Stimulated activated naive B cell treated with anti-CD40 and anti-IgM and Interleukin-4, amounts not matched to agents 10 μg/mL and 1 μg/mL and 100 μg/mL, for 72 hours (primary cell): ENCODE data around the gene GALNT13.

ENCODE experiments used
- ATAC-seq, 2 donors: fragments of 150-1000 bp; cut with Tn5 transposase; replicated peaks; 2 replicates each; pipeline ENCODE4 v1.10.0; 2021; ENCODE audit warnings: moderate library complexity in 1 of 2
- DNase-seq: peaks from one replicate; pipeline ENCODE4 v3.0.0; 2021
- H3K27ac Mint-ChIP-seq: one replicate; pipeline ENCODE4 v1.8.0; 2022; ENCODE audit warnings: mild to moderate bottlenecking, mixed read lengths
- H3K27me3 Mint-ChIP-seq, 2 donors: one replicate each; pipeline ENCODE4 v1.8.0; 2022; ENCODE audit warnings: mixed read lengths in 2 of 2
- H3K36me3 Mint-ChIP-seq, 2 donors: one replicate each; pipeline ENCODE4 v1.8.0; 2022; ENCODE audit warnings: mixed read lengths in 2 of 2, mild to moderate bottlenecking in 1 of 2
- H3K4me1 Mint-ChIP-seq, 2 donors: one replicate each; pipeline ENCODE4 v1.8.0; 2022; ENCODE audit warnings: mixed read lengths in 2 of 2, mild to moderate bottlenecking in 1 of 2
- H3K4me3 Mint-ChIP-seq, 2 donors: one replicate each; pipeline ENCODE4 v1.8.0; 2022; ENCODE audit warnings: mild to moderate bottlenecking in 2 of 2, mixed read lengths in 2 of 2, moderate library complexity in 1 of 2
- H3K9me3 Mint-ChIP-seq, 2 donors: one replicate each; pipeline ENCODE4 v1.8.0; 2022; ENCODE audit warnings: mixed read lengths in 2 of 2, mild to moderate bottlenecking in 1 of 2

GALNT13 gene

DNA sequence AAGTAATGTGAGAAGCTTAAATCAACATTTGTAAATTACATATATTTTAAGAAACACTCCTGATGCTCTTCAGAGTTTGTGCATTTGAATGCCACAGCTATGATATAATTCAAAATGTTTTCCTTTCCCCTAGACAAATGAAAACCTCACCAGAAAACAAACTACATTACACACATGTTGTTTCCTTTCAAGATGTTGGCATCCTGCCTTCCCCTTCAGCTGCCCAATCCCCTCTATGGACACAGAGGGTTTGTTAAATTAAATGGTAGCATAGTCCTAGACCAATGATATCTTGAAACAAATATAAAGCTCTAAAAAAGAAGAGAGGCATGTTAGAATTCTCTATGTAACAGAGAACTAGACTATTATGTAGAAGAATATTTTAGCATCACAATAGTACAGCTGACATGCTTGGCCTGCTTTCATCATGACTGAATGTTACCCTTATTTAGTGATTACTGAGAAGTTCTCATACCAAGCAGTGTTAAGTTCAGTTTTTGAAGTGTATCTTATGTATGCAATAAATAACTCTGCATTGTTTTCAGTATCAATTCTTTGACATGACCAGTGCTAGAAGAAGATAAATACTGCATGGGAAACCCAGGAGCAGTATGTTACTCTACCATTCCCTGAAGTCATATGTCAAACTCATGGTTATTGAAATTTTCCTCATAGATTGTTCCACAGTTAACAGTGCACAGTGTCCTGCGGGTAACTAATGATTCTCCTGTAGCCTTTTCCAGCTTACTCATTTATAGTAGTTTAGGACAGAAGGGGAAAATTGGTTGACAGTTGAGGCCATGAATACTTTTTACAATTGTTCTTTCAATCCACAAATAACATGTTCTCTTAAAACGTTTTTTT, 510.4 kb downstream of the GALNT13 start:
- no peaks in the 10 kb centered on the region for H3K36me3 Mint-ChIP-seq
- no peak overlapping the region for H3K4me3 Mint-ChIP-seq
- no peak for DNase-seq
- peaks cover 0 to 7% of the 10 kb centered on the region in 2 donors for H3K4me1 Mint-ChIP-seq
- no peaks in the 10 kb centered on the region for H3K27me3 Mint-ChIP-seq
- H3K27ac Mint-ChIP-seq, result no peak overlapping the region
- ATAC-seq, result no peak
- no peaks in the 10 kb centered on the region for H3K9me3 Mint-ChIP-seq

DNA sequence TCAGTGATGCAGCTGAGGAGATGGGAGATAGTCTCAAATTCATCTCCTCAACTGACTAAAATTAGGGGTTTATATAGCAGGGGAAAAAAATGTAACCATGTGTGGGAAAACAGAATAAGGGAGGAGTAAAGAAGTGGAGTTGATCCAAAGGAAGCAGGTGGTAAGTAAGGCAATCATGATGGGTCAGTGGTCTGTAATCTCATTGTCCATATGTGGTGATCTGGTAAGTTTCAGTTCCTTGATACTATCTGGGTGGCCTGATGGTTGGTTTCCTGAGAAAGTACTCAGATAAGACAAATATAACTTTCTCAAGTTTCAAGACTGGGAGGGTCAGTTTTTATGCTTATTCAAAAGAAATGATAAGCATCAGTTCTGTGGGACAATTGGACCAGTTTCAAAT, 514.5 kb downstream of the GALNT13 start:
- Mint-ChIP-seq H3K4me3 (no peak overlapping the region), H3K27me3 (no peaks in the 10 kb centered on the region), H3K27ac (no peak overlapping the region), H3K36me3 (no peaks in the 10 kb centered on the region), H3K9me3 (peaks cover 4 to 11% of the 10 kb centered on the region in 2 donors), H3K4me1 (peaks cover 0 to 12% of the 10 kb centered on the region in 2 donors)
- ATAC-seq, result no peak
- DNase-seq, result no peak

DNA sequence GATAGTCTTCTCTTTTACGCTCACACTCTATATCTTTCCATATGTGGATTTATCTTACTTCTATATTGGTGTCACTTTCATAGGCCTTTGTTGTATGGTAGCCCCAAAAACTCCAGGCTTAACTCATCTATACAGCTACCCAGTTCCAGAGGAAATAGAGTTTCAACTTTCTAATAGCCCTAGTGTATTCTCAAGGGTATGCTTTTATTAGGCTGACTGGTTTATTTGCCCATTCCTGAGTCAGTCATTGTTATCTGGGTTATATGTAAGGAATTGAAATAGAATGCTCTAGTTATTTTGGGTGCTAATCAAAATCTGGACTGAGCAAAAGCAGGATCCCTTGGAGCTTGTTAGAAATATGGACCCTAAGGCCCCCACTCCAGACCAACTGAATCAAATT, 519.3 kb downstream of the GALNT13 start:
- peaks cover 4 to 11% of the 10 kb centered on the region in 2 donors for H3K9me3 Mint-ChIP-seq
- ATAC-seq, result no peak
- no peak overlapping the region for H3K4me3 Mint-ChIP-seq
- no peaks in the 10 kb centered on the region for H3K27me3 Mint-ChIP-seq
- H3K4me1 Mint-ChIP-seq, result peaks cover 4 to 23% of the 10 kb centered on the region in 2 donors
- H3K36me3 Mint-ChIP-seq, result no peaks in the 10 kb centered on the region
- no peak overlapping the region for H3K27ac Mint-ChIP-seq
- no peak for DNase-seq

GRCh38 chr2:154392256-154392655, 520.5 kb downstream of the GALNT13 start:
- H3K36me3 Mint-ChIP-seq, result no peaks in the 10 kb centered on the region
- H3K27me3 Mint-ChIP-seq, result no peaks in the 10 kb centered on the region
- no peak overlapping the region for H3K27ac Mint-ChIP-seq
- H3K4me3 Mint-ChIP-seq, result no peak overlapping the region
- H3K4me1 Mint-ChIP-seq, result peaks cover 4 to 19% of the 10 kb centered on the region in 2 donors
- peaks cover 4 to 11% of the 10 kb centered on the region in 2 donors for H3K9me3 Mint-ChIP-seq
- ATAC-seq (peak; percentile 69 to 74), DNase-seq (no peak)

- H3K27me3 Mint-ChIP-seq, result no peaks in the 10 kb centered on the region
- peaks cover 4 to 17% of the 10 kb centered on the region in 2 donors for H3K4me1 Mint-ChIP-seq
- H3K27ac Mint-ChIP-seq, result no peak overlapping the region
- no peak for DNase-seq
- H3K9me3 Mint-ChIP-seq, result peaks cover 2 to 6% of the 10 kb centered on the region in 2 donors
- no peak overlapping the region for H3K4me3 Mint-ChIP-seq
- H3K36me3 Mint-ChIP-seq, result no peaks in the 10 kb centered on the region
- ATAC-seq, result no peak
Observed at GRCh38 chr2:154394600-154394999, 522.9 kb downstream of the GALNT13 start.

- Mint-ChIP-seq H3K27me3 (no peaks in the 10 kb centered on the region), H3K36me3 (no peaks in the 10 kb centered on the region), H3K4me1 (no peaks in the 10 kb centered on the region), H3K9me3 (no peaks in the 10 kb centered on the region), H3K27ac (no peak overlapping the region), H3K4me3 (no peak overlapping the region)
- no peak for ATAC-seq
- DNase-seq, result no peak
Observed at GRCh38 chr2:154400563-154401290, 529.0 kb downstream of the GALNT13 start.

DNA sequence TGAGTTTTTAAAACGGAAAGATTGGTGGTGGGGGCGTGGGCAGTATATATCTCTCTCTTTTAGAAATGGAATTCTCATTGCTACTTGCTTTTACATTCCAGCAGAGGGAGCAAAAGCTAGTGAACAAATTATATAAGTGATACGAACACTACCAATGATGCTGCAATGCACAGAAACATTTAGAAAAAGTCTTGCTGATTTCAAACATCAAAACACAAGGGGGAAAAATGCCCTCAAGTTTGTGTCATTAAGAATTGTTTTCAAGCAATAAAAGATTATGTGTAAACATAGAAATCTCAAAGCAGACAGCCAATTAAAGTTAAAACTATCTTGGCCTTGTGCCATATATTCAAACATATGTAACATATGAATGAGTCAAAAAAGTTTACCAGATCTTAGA, 530.5 kb downstream of the GALNT13 start:
- Mint-ChIP-seq H3K27me3 (no peaks in the 10 kb centered on the region), H3K9me3 (no peaks in the 10 kb centered on the region), H3K27ac (no peak overlapping the region), H3K36me3 (no peaks in the 10 kb centered on the region), H3K4me1 (no peaks in the 10 kb centered on the region), H3K4me3 (no peak overlapping the region)
- ATAC-seq (no peak), DNase-seq (no peak)

DNA sequence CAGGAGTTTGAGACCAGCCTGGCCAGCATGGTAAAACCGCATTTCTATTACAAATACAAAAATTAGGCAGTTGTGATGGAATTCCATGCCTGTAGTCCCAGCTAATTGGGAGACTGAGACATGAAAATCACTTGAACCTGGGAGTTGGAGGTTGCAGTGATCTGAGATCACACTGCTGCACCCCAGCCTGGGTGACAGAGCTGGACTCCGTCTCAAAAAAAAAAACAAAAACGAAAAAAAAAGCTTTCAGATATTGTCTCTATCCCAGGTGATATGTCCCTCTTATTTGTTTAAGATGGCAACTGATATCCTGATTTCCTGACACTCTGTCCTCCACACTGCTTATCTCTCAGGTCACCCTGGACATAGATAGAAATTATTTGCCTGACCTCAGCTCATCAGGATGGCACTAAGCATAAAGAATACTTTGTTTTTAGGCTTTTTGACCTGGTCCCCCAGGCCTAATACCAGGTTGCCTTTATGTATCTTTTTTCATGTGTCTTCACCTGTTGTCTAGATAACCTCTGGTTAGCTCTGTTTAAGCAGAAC, 531.6 kb downstream of the GALNT13 start:
- Mint-ChIP-seq H3K4me1 (no peaks in the 10 kb centered on the region), H3K27me3 (no peaks in the 10 kb centered on the region), H3K27ac (no peak overlapping the region), H3K4me3 (no peak overlapping the region), H3K36me3 (no peaks in the 10 kb centered on the region), H3K9me3 (no peaks in the 10 kb centered on the region)
- DNase-seq (no peak), ATAC-seq (no peak)

DNA sequence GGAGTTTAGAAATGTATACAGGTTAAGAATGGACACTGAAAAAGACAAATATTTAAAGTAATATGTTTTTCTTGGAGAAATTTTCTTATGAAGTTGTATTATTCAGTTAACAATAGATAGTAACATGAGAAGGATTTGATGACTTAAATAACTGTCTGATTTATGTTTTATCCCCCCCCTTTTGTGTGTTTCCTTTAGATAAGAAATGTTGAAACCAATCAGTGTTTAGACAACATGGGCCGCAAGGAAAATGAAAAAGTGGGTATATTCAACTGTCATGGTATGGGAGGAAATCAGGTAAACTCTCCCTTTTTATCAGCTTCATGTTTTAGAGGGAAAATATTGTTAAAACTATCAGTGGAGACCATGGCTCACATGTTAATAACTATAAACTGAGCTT, 537.1 kb downstream of the GALNT13 start:
- Mint-ChIP-seq H3K9me3 (no peaks in the 10 kb centered on the region), H3K4me1 (no peaks in the 10 kb centered on the region), H3K36me3 (no peaks in the 10 kb centered on the region), H3K27me3 (no peaks in the 10 kb centered on the region), H3K27ac (no peak overlapping the region), H3K4me3 (no peak overlapping the region)
- ATAC-seq (no peak), DNase-seq (no peak)

- no peaks in the 10 kb centered on the region for H3K4me1 Mint-ChIP-seq
- peaks cover 0 to 3% of the 10 kb centered on the region in 2 donors for H3K9me3 Mint-ChIP-seq
- ATAC-seq (no peak), DNase-seq (no peak)
- H3K4me3 Mint-ChIP-seq, result no peak overlapping the region
- no peaks in the 10 kb centered on the region for H3K36me3 Mint-ChIP-seq
- no peaks in the 10 kb centered on the region for H3K27me3 Mint-ChIP-seq
- H3K27ac Mint-ChIP-seq, result no peak overlapping the region
Observed at GRCh38 chr2:154422251-154422650, 550.5 kb downstream of the GALNT13 start.

GRCh38 chr2:154425994-154426393, 554.3 kb downstream of the GALNT13 start:
- no peaks in the 10 kb centered on the region for H3K36me3 Mint-ChIP-seq
- H3K4me1 Mint-ChIP-seq, result no peaks in the 10 kb centered on the region
- DNase-seq (no peak), ATAC-seq (no peak)
- H3K27ac Mint-ChIP-seq, result no peak overlapping the region
- H3K9me3 Mint-ChIP-seq, result peaks cover 0 to 3% of the 10 kb centered on the region in 2 donors
- no peak overlapping the region for H3K4me3 Mint-ChIP-seq
- H3K27me3 Mint-ChIP-seq, result no peaks in the 10 kb centered on the region

DNA sequence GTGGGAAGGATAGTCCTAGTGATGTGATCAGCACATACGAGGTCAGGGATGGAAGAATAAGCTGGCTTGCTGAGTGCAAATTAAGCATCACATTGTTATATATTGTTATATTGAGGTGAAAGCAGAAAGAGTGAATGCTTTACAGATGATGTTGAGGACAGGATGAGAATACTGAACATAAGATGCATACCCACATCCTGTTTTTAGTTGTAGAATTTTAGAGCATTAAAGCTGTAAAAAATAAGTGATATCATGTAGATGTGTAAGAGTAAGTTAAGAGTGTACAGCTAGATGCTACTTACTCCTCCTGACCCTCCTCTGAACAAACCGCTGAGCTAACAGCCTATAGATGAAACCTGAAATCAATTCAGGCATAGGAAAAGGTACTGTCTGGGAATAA, 555.7 kb downstream of the GALNT13 start:
- DNase-seq (no peak), ATAC-seq (no peak)
- Mint-ChIP-seq H3K9me3 (peaks cover 0 to 3% of the 10 kb centered on the region in 2 donors), H3K36me3 (no peaks in the 10 kb centered on the region), H3K27me3 (no peaks in the 10 kb centered on the region), H3K27ac (no peak overlapping the region), H3K4me3 (no peak overlapping the region), H3K4me1 (no peaks in the 10 kb centered on the region)

- H3K9me3 Mint-ChIP-seq, result peaks cover 0 to 3% of the 10 kb centered on the region in 2 donors
- no peaks in the 10 kb centered on the region for H3K27me3 Mint-ChIP-seq
- no peak for ATAC-seq
- H3K36me3 Mint-ChIP-seq, result no peaks in the 10 kb centered on the region
- no peak for DNase-seq
- H3K27ac Mint-ChIP-seq, result no peak overlapping the region
- H3K4me3 Mint-ChIP-seq, result no peak overlapping the region
- H3K4me1 Mint-ChIP-seq, result no peaks in the 10 kb centered on the region
Observed at GRCh38 chr2:154428022-154428421, 556.3 kb downstream of the GALNT13 start.

DNA sequence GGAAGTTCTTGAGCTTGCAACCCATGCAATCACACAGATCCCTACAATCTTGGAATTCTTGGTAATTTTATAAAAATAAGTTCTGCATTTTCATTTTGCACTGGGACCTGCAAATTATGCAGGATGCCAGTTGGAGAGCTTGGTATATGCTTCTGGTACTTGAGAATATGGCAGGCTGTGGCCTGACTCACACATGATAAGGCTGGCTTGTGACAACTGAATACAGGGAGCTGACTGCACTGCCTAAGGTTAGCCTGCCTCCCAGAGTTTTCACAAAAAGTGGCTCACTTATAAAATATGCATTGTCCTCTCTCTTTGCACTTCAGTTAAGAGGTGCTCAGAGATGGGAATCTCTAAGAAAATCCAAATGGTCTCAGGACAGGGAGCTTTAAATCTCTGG, 561.3 kb downstream of the GALNT13 start:
- ATAC-seq (no peak), DNase-seq (no peak)
- no peaks in the 10 kb centered on the region for H3K9me3 Mint-ChIP-seq
- H3K4me3 Mint-ChIP-seq, result no peak overlapping the region
- H3K27ac Mint-ChIP-seq, result no peak overlapping the region
- no peaks in the 10 kb centered on the region for H3K36me3 Mint-ChIP-seq
- no peaks in the 10 kb centered on the region for H3K27me3 Mint-ChIP-seq
- no peaks in the 10 kb centered on the region for H3K4me1 Mint-ChIP-seq

GRCh38 chr2:154437104-154437503, 565.4 kb downstream of the GALNT13 start:
- H3K4me3 Mint-ChIP-seq, result no peak overlapping the region
- no peaks in the 10 kb centered on the region for H3K9me3 Mint-ChIP-seq
- no peak overlapping the region for H3K27ac Mint-ChIP-seq
- no peaks in the 10 kb centered on the region for H3K36me3 Mint-ChIP-seq
- ATAC-seq, result no peak
- H3K4me1 Mint-ChIP-seq, result no peaks in the 10 kb centered on the region
- no peaks in the 10 kb centered on the region for H3K27me3 Mint-ChIP-seq
- no peak for DNase-seq
